Neural progenitor cell (in vitro differentiated cells): ENCODE data around the gene TMEM184A. TPM values are rescaled to one million over a fixed set of nuclear protein-coding genes. Genes with fewer than 3 reads are reported as not detected.
A peak's percentile ranks its signal among the peaks of the same experiment; 100 is the strongest.

Experiments used
- DNase-seq: peaks from one replicate; pipeline ENCODE4 v3.0.0-alpha.2; 2016; ENCODE audit warnings: low spot score
- H2AFZ ChIP-seq: fragments of 200-600 bp; sonication (generic); replicated peaks from 2 replicates; pipeline ENCODE4 v1.6.1; 2016; ENCODE audit warnings: antibody characterized with exemption
- H3F3A ChIP-seq: fragments of 200-600 bp; sonication (generic); 2 replicates; pipeline ENCODE4 v1.6.1; 2016; ENCODE audit warnings: antibody characterized with exemption, low read depth
- H3K27ac ChIP-seq: fragments of 200-600 bp; sonication (generic); 2 replicates; pipeline ENCODE4 v1.5.1; 2016; ENCODE audit warnings: mild to moderate bottlenecking
- H3K27me3 ChIP-seq: fragments of 200-600 bp; sonication (generic); 2 replicates; pipeline ENCODE4 v1.6.1; 2016; ENCODE audit warnings: mild to moderate bottlenecking, moderate library complexity
- H3K36me3 ChIP-seq: fragments of 200-600 bp; sonication (generic); 2 replicates; pipeline ENCODE4 v1.5.1; 2016
- H3K4me1 ChIP-seq: fragments of 200-600 bp; sonication (generic); 2 replicates; pipeline ENCODE4 v1.6.1; 2016; ENCODE audit warnings: mixed run types
- H3K4me2 ChIP-seq: fragments of 200-600 bp; sonication (generic); 2 replicates; pipeline ENCODE4 v1.6.1; 2016
- H3K4me3 ChIP-seq: fragments of 200-600 bp; sonication (generic); 2 replicates; pipeline ENCODE4 v1.5.1; 2016
- H3K79me2 ChIP-seq: fragments of 200-600 bp; sonication (generic); 2 replicates; pipeline ENCODE4 v1.6.1; 2016; ENCODE audit warnings: low read depth
- H3K9ac ChIP-seq: fragments of 200-600 bp; sonication (generic); 2 replicates; pipeline ENCODE4 v1.6.1; 2016
- H3K9me3 ChIP-seq: fragments of 200-600 bp; sonication (generic); 2 replicates; pipeline ENCODE4 v1.5.1; 2016; ENCODE audit warnings: low read depth
- H4K20me1 ChIP-seq: fragments of 200-600 bp; sonication (generic); 2 replicates; pipeline ENCODE4 v1.6.1; 2016; ENCODE audit warnings: low read depth
- H3K27ac Mint-ChIP-seq: 3 replicates; pipeline ENCODE4 v1.8.0; 2021; ENCODE audit warnings: mixed read lengths
- H3K27me3 Mint-ChIP-seq: 2 replicates; pipeline ENCODE4 v1.8.0; 2022; ENCODE audit warnings: low read depth, mild to moderate bottlenecking, inconsistent platforms, moderate library complexity, mixed read lengths; ENCODE audit not compliant: insufficient read depth
- H3K36me3 Mint-ChIP-seq: 3 replicates; pipeline ENCODE4 v1.8.0; 2021; ENCODE audit warnings: mixed read lengths
- H3K4me1 Mint-ChIP-seq: 3 replicates; pipeline ENCODE4 v1.8.0; 2021; ENCODE audit warnings: mixed read lengths
- H3K4me3 Mint-ChIP-seq: 3 replicates; pipeline ENCODE4 v1.8.0; 2021; ENCODE audit warnings: mild to moderate bottlenecking, moderate library complexity, mixed read lengths
- H3K9me3 Mint-ChIP-seq: 3 replicates; pipeline ENCODE4 v1.8.0; 2020; ENCODE audit warnings: mixed read lengths
- CTCF ChIP-seq: fragments of 200-600 bp; sonication (generic); IDR thresholded peaks from 2 replicates; pipeline ENCODE4 v1.5.1; 2017; ENCODE audit warnings: antibody characterized with exemption, mild to moderate bottlenecking
- EZH2 ChIP-seq: fragments of 200-600 bp; sonication (generic); IDR thresholded peaks from 2 replicates; pipeline ENCODE4 v1.6.1; 2017; ENCODE audit warnings: antibody characterized with exemption, mild to moderate bottlenecking, moderate library complexity
- EZH2phosphoT487 ChIP-seq: fragments of 200-600 bp; sonication (generic); IDR thresholded peaks from 2 replicates; pipeline ENCODE4 v1.6.1; 2017; ENCODE audit warnings: antibody characterized with exemption
- total RNA-seq: library from RNA; depleted of rRNA; stranded (reverse); fragments of >200 nt; gene quantifications from 2 replicates; pipeline ENCODE4 v1.2.3, GENCODE V29; 2015; ENCODE audit warnings: low replicate concordance

Gene TMEM184A
- total RNA-seq, 1 donor from 2014 or later = 0.17 TPM

- Histone ChIP-seq H2AFZ (no peak overlapping the region), H3K4me2 (no peak overlapping the region), H3K4me3 (no peak overlapping the region), H3K36me3 (no peaks in the 10 kb centered on the region), H3K27me3 (no peaks in the 10 kb centered on the region), H3K4me1 (no peaks in the 10 kb centered on the region), H3K27ac (no peak overlapping the region), H4K20me1 (no peaks in the 10 kb centered on the region), H3K79me2 (no peaks in the 10 kb centered on the region), H3K9me3 (no peaks in the 10 kb centered on the region), H3F3A (no peaks in the 10 kb centered on the region), H3K9ac (no peak overlapping the region)
- no peak overlapping the region for H3K27ac Mint-ChIP-seq
- H3K36me3 Mint-ChIP-seq = no peaks in the 10 kb centered on the region
- H3K27me3 Mint-ChIP-seq = peaks cover 10% of the 10 kb centered on the region
- no peak for DNase-seq
- H3K4me3 Mint-ChIP-seq = no peak overlapping the region
- TF ChIP-seq EZH2 = no peak
- no peak for TF ChIP-seq CTCF
- no peak for TF ChIP-seq EZH2phosphoT487
- H3K9me3 Mint-ChIP-seq = peaks cover 4% of the 10 kb centered on the region
- H3K4me1 Mint-ChIP-seq = peaks cover 10% of the 10 kb centered on the region
These were observed 31.1 kb upstream of the TMEM184A start for GRCh38 chr7:1586827-1587705.

GRCh38 chr7:1586126-1586826 is 30.3 kb upstream of the TMEM184A start:
- Mint-ChIP-seq H3K4me1 (peaks cover 10% of the 10 kb centered on the region), H3K27ac (peak overlapping the region; percentile 25), H3K36me3 (no peaks in the 10 kb centered on the region), H3K27me3 (peaks cover 7% of the 10 kb centered on the region), H3K9me3 (peaks cover 4% of the 10 kb centered on the region), H3K4me3 (no peak overlapping the region)
- Histone ChIP-seq H4K20me1 (no peaks in the 10 kb centered on the region), H3K4me2 (no peak overlapping the region), H2AFZ (no peak overlapping the region), H3K4me1 (no peaks in the 10 kb centered on the region), H3K4me3 (no peak overlapping the region), H3F3A (no peaks in the 10 kb centered on the region), H3K9me3 (no peaks in the 10 kb centered on the region), H3K27ac (no peak overlapping the region), H3K9ac (no peak overlapping the region), H3K79me2 (no peaks in the 10 kb centered on the region), H3K36me3 (no peaks in the 10 kb centered on the region), H3K27me3 (no peaks in the 10 kb centered on the region)
- no peak for TF ChIP-seq EZH2phosphoT487
- TF ChIP-seq CTCF = no peak
- TF ChIP-seq EZH2 = no peak
- DNase-seq = peak; percentile 56

- Mint-ChIP-seq H3K4me1 (peaks cover 10% of the 10 kb centered on the region), H3K27ac (peak overlapping the region; percentile 82), H3K4me3 (no peak overlapping the region), H3K9me3 (peaks cover 4% of the 10 kb centered on the region), H3K27me3 (peaks cover 5% of the 10 kb centered on the region), H3K36me3 (no peaks in the 10 kb centered on the region)
- Histone ChIP-seq H3K9me3 (no peaks in the 10 kb centered on the region), H3K4me1 (no peaks in the 10 kb centered on the region), H3K36me3 (no peaks in the 10 kb centered on the region), H3K79me2 (no peaks in the 10 kb centered on the region), H3K4me3 (no peak overlapping the region), H3F3A (no peaks in the 10 kb centered on the region), H2AFZ (no peak overlapping the region), H3K9ac (no peak overlapping the region), H3K4me2 (no peak overlapping the region), H3K27ac (no peak overlapping the region), H4K20me1 (no peaks in the 10 kb centered on the region), H3K27me3 (no peaks in the 10 kb centered on the region)
- no peak for DNase-seq
- TF ChIP-seq EZH2phosphoT487 (no peak), EZH2 (no peak), CTCF (no peak)
These were observed 29.4 kb upstream of the TMEM184A start for GRCh38 chr7:1585142-1585981.
